ENCODE data around the gene PACRG. TPM values are rescaled to one million over a fixed set of nuclear protein-coding genes. Genes with fewer than 3 reads are reported as not detected.

PACRG gene
- polyA plus RNA-seq, 1 donor from 2014 or later, result 16.6 TPM

DNA sequence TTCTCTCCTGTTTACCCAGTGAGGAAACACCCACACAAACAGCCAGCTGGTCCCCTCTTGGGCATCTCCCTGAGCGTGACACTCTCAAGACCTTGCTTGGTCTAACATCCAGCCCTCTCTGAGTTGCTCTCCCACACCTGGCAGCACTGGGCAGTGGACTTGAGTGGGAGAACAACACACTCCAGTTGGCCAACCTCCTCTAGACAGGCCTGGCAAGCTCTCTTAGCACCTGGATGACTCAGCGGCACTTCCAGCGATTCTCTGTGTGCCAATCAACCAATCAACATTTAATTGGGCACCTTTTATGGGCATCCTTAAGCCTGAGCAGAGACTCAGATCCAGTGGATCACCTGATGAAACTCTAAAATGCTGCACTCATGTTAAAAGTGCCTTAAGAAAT, 610.2 kb downstream of the PACRG start:
- Histone ChIP-seq H3K9ac (ENCODE audit: low read length) (no peak overlapping the region), H3K36me3 (ENCODE audit: insufficient read depth, low read length) (no peaks in the 10 kb centered on the region), H3K4me2 (ENCODE audit: low read length) (no peak overlapping the region), H3K9me2 (ENCODE audit: insufficient read depth, low read length) (no peaks in the 10 kb centered on the region), H2AFZ (ENCODE audit: low read depth, low read length) (no peak overlapping the region), H3F3A (ENCODE audit: insufficient read depth, low read length, poor library complexity, severe bottlenecking) (no peaks in the 10 kb centered on the region), H4K20me1 (ENCODE audit: insufficient read depth) (no peaks in the 10 kb centered on the region), H3K79me2 (replicated peaks; ENCODE audit: insufficient read depth, low read length) (no peaks in the 10 kb centered on the region), H3K4me3 (ENCODE audit: low read length) (no peak overlapping the region), H3K27ac (ENCODE audit: low read length) (no peak overlapping the region), H3K27me3 (ENCODE audit: insufficient read depth, low read depth, low read length) (no peaks in the 10 kb centered on the region), H3K9me3 (ENCODE audit: low read length) (no peaks in the 10 kb centered on the region)
- no peak for TF ChIP-seq REST (IDR thresholded peaks at IDR 0.05; ENCODE audit: borderline replicate concordance)
- no peak for TF ChIP-seq EP300 (conservative IDR thresholded peaks at IDR 0.05; ENCODE audit: poor library complexity, severe bottlenecking)
- no peak for TF ChIP-seq TAF1 (IDR thresholded peaks at IDR 0.05; ENCODE audit: low read depth)
- TF ChIP-seq POLR2AphosphoS5 (IDR thresholded peaks at IDR 0.05), result no peak
- TF ChIP-seq MXI1 (conservative IDR thresholded peaks at IDR 0.05; ENCODE audit: poor library complexity, severe bottlenecking), result no peak
- TF ChIP-seq SMC3 (conservative IDR thresholded peaks at IDR 0.05; ENCODE audit: poor library complexity), result no peak
- no peak for TF ChIP-seq EZH2 (IDR thresholded peaks at IDR 0.05; ENCODE audit: borderline replicate concordance, insufficient read depth, low read length, poor library complexity, severe bottlenecking)
- TF ChIP-seq CTCF (IDR thresholded peaks at IDR 0.05; ENCODE audit: poor library complexity, severe bottlenecking), result no peak
- TF ChIP-seq RAD21 (conservative IDR thresholded peaks at IDR 0.05), result no peak

DNA sequence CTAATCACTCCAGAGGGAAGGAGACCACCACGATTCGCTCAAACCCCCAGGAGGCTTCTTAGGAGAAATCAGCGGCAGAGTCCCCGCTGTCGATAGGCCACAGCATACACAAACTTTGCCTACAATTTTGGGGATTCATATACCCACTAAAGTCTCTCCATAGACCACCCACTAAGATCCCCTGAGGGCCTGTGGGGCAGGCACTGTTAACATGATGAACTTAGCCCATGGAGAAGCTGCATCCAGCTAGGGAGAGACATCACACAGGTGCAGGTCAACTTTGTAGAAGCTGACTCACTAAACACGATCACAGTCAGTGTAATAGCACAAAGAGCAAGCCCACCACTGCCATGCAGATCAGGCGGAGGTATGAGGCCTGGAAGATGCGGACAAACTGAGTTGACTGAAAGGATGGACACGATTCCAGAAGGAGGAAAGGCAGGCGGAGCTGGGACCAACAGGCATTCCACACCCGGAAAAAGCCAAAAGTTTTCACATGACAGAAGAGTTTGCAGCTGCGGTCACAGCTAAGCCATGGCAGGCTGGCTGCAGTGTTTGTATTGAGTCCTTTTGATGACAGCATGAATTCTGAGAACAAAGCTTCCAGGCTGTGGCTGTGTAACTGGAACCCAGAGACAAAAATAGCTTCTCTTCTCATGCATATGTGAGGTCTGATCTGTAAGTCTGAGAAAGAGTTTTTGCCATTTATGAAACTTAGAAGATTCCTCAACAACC, 611.1 kb downstream of the PACRG start:
- H3K27ac ChIP-seq (ENCODE audit: low read length), result no peak overlapping the region
- H3K4me2 ChIP-seq (ENCODE audit: low read length), result no peak overlapping the region
- H3K9me3 ChIP-seq (ENCODE audit: low read length), result no peaks in the 10 kb centered on the region
- H4K20me1 ChIP-seq (ENCODE audit: insufficient read depth), result no peaks in the 10 kb centered on the region
- H3K79me2 ChIP-seq (replicated peaks; ENCODE audit: insufficient read depth, low read length), result no peaks in the 10 kb centered on the region
- H2AFZ ChIP-seq (ENCODE audit: low read depth, low read length), result no peak overlapping the region
- H3K4me3 ChIP-seq (ENCODE audit: low read length), result no peak overlapping the region
- no peaks in the 10 kb centered on the region for H3K27me3 ChIP-seq (ENCODE audit: insufficient read depth, low read depth, low read length)
- H3K36me3 ChIP-seq (ENCODE audit: insufficient read depth, low read length), result no peaks in the 10 kb centered on the region
- TF ChIP-seq EZH2 (IDR thresholded peaks at IDR 0.05; ENCODE audit: borderline replicate concordance, insufficient read depth, low read length, poor library complexity, severe bottlenecking), result no peak
- no peak for TF ChIP-seq MXI1 (conservative IDR thresholded peaks at IDR 0.05; ENCODE audit: poor library complexity, severe bottlenecking)
- no peak for TF ChIP-seq CTCF (IDR thresholded peaks at IDR 0.05; ENCODE audit: poor library complexity, severe bottlenecking)
- no peak for TF ChIP-seq POLR2AphosphoS5 (IDR thresholded peaks at IDR 0.05)
- no peak for TF ChIP-seq TAF1 (IDR thresholded peaks at IDR 0.05; ENCODE audit: low read depth)
- TF ChIP-seq SMC3 (conservative IDR thresholded peaks at IDR 0.05; ENCODE audit: poor library complexity), result no peak
- TF ChIP-seq EP300 (conservative IDR thresholded peaks at IDR 0.05; ENCODE audit: poor library complexity, severe bottlenecking), result no peak
- TF ChIP-seq REST (IDR thresholded peaks at IDR 0.05; ENCODE audit: borderline replicate concordance), result no peak
- TF ChIP-seq RAD21 (conservative IDR thresholded peaks at IDR 0.05), result no peak
- H3K9ac ChIP-seq (ENCODE audit: low read length), result no peak overlapping the region
- no peaks in the 10 kb centered on the region for H3F3A ChIP-seq (ENCODE audit: insufficient read depth, low read length, poor library complexity, severe bottlenecking)
- H3K9me2 ChIP-seq (ENCODE audit: insufficient read depth, low read length), result no peaks in the 10 kb centered on the region

Measured in neural cell (in vitro differentiated cells).